A673 (cell line): ENCODE results near the gene RECQL. TPM values are rescaled to one million over a fixed set of nuclear protein-coding genes. Genes with fewer than 3 reads are reported as not detected.
"Not testable (repeated sequence)": the region's sequence is repeated elsewhere in the genome, so short reads cannot be mapped to it uniquely, and the experiment has no call there.

ENCODE experiments used
- BruUV-seq: library from RNA; stranded (reverse); fragments of 400-500 nt; replicated peaks from 2 replicates; lab custom pipeline; 2021; lab: Mats Ljungman, UMichigan
- CTCF ChIA-PET: fragments of 300-600 bp; sonication (Branson Sonifier 250); formaldehyde crosslinking; loops from one replicate; lab custom pipeline; 2022; ENCODE audit warnings: antibody characterized with exemption; lab: Charles Lee
- POLR2A ChIA-PET: fragments of 300-600 bp; sonication (Branson Sonifier 250); formaldehyde crosslinking; loops from one replicate; lab custom pipeline; 2022; ENCODE audit warnings: antibody characterized with exemption; ENCODE audit not compliant: low non-redundant PET; lab: Charles Lee
- DNase-seq: peaks from one replicate; pipeline ENCODE4 v3.0.0-alpha.2; 2015; ENCODE audit warnings: low spot score
- H3K27ac ChIP-seq: fragments of 200-600 bp; sonication (generic); 2 replicates; pipeline ENCODE4 v1.5.1; 2016; ENCODE audit warnings: mixed run types, low read depth, mild to moderate bottlenecking, mixed read lengths, antibody characterized with exemption, low read length; ENCODE audit not compliant: poor library complexity, severe bottlenecking
- H3K27me3 ChIP-seq: fragments of 200-600 bp; sonication (generic); replicated peaks from 2 replicates; pipeline ENCODE4 v1.6.1; 2017; ENCODE audit warnings: mixed run types, low read depth, mild to moderate bottlenecking, mixed read lengths, antibody characterized with exemption, low read length; ENCODE audit not compliant: insufficient read depth, poor library complexity
- H3K36me3 ChIP-seq: fragments of 200-600 bp; sonication (generic); 2 replicates; pipeline ENCODE4 v1.6.1; 2016; ENCODE audit warnings: mixed run types, mild to moderate bottlenecking, mixed read lengths, antibody characterized with exemption, low read length; ENCODE audit not compliant: insufficient read depth, poor library complexity, severe bottlenecking
- H3K4me1 ChIP-seq: fragments of 200-600 bp; sonication (generic); 2 replicates; pipeline ENCODE4 v1.6.1; 2017; ENCODE audit warnings: mixed run types, mild to moderate bottlenecking, mixed read lengths, antibody characterized with exemption, low read length; ENCODE audit not compliant: insufficient read depth, poor library complexity, severe bottlenecking
- H3K4me3 ChIP-seq: fragments of 200-600 bp; sonication (generic); 2 replicates; pipeline ENCODE4 v1.5.1; 2016; ENCODE audit warnings: low read depth, mixed run types, mild to moderate bottlenecking, mixed read lengths, low read length; ENCODE audit not compliant: poor library complexity, severe bottlenecking
- H3K9me3 ChIP-seq: fragments of 200-600 bp; sonication (generic); 2 replicates; pipeline ENCODE4 v1.6.1; 2016; ENCODE audit warnings: mixed run types, low read depth, mild to moderate bottlenecking, mixed read lengths, antibody characterized with exemption, low read length; ENCODE audit not compliant: poor library complexity, severe bottlenecking
- EZH2 ChIP-seq: fragments of 200-600 bp; sonication (generic); IDR thresholded peaks from 2 replicates; pipeline ENCODE4 v1.6.1; 2017; ENCODE audit warnings: borderline replicate concordance, low read depth, mild to moderate bottlenecking, mixed read lengths, antibody characterized with exemption, low read length; ENCODE audit not compliant: poor library complexity, severe bottlenecking
- intact Hi-C: fragments of 100-400 bp; cut with micrococcal nuclease; formaldehyde crosslinking; loops from one replicate; pipeline ENCODE4 v1.10.0; 2022; ENCODE audit not compliant: unreplicated experiment
- total RNA-seq: library from RNA; stranded (reverse); gene quantifications from 2 replicates; pipeline ENCODE4 v1.2.3, GENCODE V29; 2021
- TF ChIP-seq, protein P1 (sequence below): fragments of 300-800, 200-600 bp; sonication (generic); conservative IDR thresholded peaks from 2 replicates; pipeline ENCODE4 v1.5.1; 2017; ENCODE audit warnings: low read depth, mild to moderate bottlenecking, antibody characterized with exemption, low read length, moderate library complexity, mixed read lengths

RECQL gene
- total RNA-seq, 1 experiment from 2014 or later = 38.2 TPM

DNA sequence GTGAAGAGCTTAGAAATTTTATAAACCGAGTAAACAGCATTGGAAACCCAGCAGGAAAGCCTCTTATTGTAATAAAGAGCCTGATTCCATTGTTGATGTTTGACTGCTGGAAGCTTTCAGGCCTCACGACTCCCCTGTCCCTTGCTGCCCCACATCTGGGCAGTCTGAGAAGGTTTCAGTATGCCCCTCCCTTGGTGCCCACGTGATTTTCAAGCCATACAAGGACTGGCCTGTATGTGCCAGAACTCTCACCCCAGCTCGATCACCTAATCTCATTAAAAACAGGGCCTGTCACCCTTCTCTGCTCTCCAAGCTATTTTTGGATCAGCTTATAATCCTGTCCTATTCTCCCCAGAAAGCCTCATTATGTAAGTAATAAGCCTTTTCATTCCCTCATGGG, 71.4 kb downstream of the RECQL start:
- intact Hi-C loops = loop anchor here (10.0 kb wide), 1 partner anchor 45 kb away; no protein-coding TSS in a partner anchor
- TF ChIP-seq, protein P1, sequence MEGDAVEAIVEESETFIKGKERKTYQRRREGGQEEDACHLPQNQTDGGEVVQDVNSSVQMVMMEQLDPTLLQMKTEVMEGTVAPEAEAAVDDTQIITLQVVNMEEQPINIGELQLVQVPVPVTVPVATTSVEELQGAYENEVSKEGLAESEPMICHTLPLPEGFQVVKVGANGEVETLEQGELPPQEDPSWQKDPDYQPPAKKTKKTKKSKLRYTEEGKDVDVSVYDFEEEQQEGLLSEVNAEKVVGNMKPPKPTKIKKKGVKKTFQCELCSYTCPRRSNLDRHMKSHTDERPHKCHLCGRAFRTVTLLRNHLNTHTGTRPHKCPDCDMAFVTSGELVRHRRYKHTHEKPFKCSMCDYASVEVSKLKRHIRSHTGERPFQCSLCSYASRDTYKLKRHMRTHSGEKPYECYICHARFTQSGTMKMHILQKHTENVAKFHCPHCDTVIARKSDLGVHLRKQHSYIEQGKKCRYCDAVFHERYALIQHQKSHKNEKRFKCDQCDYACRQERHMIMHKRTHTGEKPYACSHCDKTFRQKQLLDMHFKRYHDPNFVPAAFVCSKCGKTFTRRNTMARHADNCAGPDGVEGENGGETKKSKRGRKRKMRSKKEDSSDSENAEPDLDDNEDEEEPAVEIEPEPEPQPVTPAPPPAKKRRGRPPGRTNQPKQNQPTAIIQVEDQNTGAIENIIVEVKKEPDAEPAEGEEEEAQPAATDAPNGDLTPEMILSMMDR = no peak
- TF ChIP-seq EZH2 = no peak
- no peak overlapping the region for H3K27ac ChIP-seq
- ChIA-PET POLR2A (no interaction called here), CTCF (no interaction called here)
- peak; percentile 15 for DNase-seq
- no peaks in the 10 kb centered on the region for H3K4me1 ChIP-seq
- peaks cover 4% of the 10 kb centered on the region for H3K27me3 ChIP-seq
- H3K36me3 ChIP-seq = no peaks in the 10 kb centered on the region
- no peaks in the 10 kb centered on the region for H3K9me3 ChIP-seq
- H3K4me3 ChIP-seq = no peak overlapping the region
- no TSS peak for BruUV-seq

DNA sequence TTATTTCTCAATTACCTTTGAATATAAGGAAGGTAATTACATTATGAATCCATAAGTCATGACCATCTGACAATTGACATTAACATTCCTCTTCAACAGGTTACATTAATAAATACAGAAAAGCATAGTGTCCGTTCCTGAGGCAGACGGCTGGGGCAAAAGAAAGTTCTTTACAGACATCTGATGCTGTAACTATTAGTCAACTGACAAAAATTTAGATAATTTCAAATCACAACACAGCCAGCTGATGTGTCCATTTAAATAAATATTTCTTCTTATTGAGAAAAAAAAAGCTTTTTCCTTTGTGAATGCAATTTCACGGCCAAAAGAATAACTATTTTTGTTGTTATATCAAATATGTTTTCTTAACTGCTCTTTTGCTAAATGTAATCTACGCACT, 73.2 kb downstream of the RECQL start:
- TF ChIP-seq, protein P1 = no peak
- TF ChIP-seq EZH2 = no peak
- BruUV-seq = no TSS peak
- H3K4me1 ChIP-seq = no peaks in the 10 kb centered on the region
- peaks cover 4% of the 10 kb centered on the region for H3K27me3 ChIP-seq
- H3K36me3 ChIP-seq = no peaks in the 10 kb centered on the region
- CTCF ChIA-PET = no interaction called here
- H3K9me3 ChIP-seq = no peaks in the 10 kb centered on the region
- no peak overlapping the region for H3K4me3 ChIP-seq
- no peak overlapping the region for H3K27ac ChIP-seq
- intact Hi-C loops = no loop called here
- POLR2A ChIA-PET = no interaction called here
- no peak for DNase-seq

DNA sequence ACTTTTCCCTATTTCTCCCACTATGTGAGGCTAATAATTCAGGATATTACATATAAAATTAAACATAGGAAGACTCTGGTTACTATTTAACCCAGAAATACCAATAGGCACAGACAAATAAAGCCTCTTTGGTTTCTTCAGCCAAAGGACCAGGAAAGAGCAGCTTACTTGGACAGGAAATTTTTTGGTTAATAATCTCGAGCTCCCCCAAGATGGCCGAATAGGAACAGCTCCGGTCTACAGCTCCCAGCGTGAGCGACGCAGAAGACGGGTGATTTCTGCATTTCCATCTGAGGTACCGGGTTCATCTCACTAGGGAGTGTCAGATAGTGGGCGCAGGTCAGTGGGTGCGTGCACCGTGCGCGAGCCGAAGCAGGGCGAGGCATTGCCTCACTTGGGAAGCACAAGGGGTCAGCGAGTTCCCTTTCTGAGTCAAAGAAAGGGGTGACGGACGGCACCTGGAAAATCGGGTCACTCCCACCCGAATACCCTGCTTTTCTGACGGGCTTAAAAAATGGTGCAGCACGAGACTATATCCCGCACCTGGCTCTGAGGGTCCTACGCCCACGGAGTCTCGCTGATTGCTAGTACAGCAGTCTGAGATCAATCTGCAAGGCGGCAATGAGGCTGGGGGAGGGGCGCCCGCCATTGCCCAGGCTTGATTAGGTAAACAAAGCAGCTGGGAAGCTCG, 82.3 kb downstream of the RECQL start:
- H3K4me3 ChIP-seq = not testable (repeated sequence)

More for the DNA sequence above, 82.3 kb downstream of the RECQL start:
- DNase-seq, H3K9me3 ChIP-seq, H3K27ac ChIP-seq, POLR2A ChIA-PET, intact Hi-C loops, H3K36me3 ChIP-seq, CTCF ChIA-PET, BruUV-seq, H3K4me1 ChIP-seq: not testable (repeated sequence)
- peaks cover 16% of the 10 kb centered on the region for H3K27me3 ChIP-seq

Other genes with a start within 250 kb of the RECQL start
- gene SLCO1A2, start 166.7 kb downstream of the RECQL start, total RNA-seq = not detected in 2 replicates
- gene IAPP, start 128.7 kb downstream of the RECQL start, total RNA-seq = not detected in 2 replicates
- 15.0 and 19.6 TPM in 2 replicates for gene PYROXD1, start 64.0 kb downstream of the RECQL start, total RNA-seq
- gene GOLT1B, start 154 bp upstream of the RECQL start, total RNA-seq = 26.6 and 31.4 TPM in 2 replicates
- gene SPX, start 24.7 kb upstream of the RECQL start, total RNA-seq = 0.28 and 0.85 TPM in 2 replicates
- 0.11 TPM in 1 of 2 replicates, not detected in the other for gene GYS2, start 103.2 kb upstream of the RECQL start, total RNA-seq
- gene LDHB, start 156.2 kb upstream of the RECQL start, total RNA-seq = 1,201 and 1,223 TPM in 2 replicates